GM21576 (cell line): ENCODE data around the gene KCTD17.

ENCODE experiments used
- ATAC-seq: cut with Tn5 transposase; IDR thresholded peaks from one replicate; pipeline ENCODE4 v1.9.1; 2021; ENCODE audit warnings: mild to moderate bottlenecking, moderate library complexity; ENCODE audit not compliant: unreplicated experiment

Gene KCTD17

DNA sequence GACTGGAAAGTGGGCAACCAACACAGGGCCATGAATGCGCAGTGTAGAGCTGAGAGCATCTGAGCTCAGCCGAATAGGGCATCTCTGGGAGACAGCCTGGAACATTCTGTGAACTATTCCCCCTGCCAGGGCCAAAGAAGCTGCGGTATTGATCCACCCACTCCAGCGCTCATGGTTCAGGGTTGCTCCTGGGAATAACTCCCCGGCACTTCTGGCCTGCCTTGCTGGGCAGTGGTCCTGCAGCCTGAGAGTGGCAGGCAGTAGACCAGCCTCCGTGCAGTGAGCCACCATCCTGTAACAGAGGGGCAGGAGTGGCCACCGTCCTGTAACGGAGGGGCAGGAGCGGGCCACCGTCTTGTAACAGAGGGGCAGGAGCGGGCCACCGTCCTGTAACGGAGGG lies 45.8 kb downstream of the KCTD17 start:
- ATAC-seq = no peak

DNA sequence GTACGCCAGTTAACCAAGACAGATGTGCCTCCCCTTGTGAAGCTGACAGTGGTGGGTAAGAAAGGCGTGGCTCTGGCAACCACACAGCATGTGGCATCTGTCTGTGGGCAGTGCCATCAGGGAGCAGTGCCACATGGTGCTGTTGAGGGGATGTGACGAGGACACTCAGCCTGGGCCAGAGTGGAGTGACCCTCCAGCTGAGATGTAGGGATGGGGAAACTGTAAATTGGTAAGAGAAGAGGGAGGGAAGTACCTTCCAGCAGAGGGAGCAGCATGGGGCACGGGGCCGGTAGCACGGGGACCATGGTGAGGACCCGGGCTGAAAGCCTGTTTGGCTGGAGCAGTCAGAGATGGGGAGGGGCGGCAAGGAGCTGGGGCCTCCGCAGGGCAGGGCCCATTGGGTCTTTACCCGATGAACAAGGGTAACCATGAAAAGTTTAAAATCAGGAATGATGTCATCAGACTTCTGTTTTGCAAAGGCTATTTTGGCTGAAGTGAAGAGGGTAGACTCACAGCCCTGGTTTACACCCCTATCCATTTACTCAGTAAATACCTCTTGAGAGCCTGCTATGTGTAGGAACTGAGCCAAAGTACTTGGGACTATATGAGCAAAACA lies 47.5 kb downstream of the KCTD17 start:
- ATAC-seq = no peak

DNA sequence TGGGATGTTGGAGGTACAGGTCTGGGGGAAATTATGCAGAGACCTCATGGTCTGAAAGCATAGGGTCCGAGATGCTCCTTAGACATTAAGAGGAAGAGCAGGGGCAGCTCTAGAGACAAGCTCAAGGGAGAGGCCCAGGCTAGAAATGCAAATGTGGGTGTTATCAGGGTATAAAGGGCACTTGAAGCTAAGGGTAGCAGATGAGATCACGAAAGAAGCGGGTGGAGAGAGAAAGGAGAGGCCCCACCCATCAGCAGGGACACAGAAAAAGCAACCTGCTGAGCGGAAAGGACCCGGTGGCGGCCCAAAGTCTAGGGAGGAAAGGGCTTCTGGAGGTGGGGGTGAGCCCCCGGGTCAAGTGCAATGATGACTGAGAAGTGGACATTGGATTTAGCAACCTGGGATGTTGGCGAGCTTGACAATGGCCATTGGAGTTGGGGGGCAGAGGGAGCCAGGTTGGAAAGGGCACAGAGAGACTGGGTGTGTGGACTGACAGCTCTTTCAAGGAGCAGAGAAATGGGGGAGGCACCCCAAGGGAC lies 49.1 kb downstream of the KCTD17 start:
- ATAC-seq = no peak

DNA sequence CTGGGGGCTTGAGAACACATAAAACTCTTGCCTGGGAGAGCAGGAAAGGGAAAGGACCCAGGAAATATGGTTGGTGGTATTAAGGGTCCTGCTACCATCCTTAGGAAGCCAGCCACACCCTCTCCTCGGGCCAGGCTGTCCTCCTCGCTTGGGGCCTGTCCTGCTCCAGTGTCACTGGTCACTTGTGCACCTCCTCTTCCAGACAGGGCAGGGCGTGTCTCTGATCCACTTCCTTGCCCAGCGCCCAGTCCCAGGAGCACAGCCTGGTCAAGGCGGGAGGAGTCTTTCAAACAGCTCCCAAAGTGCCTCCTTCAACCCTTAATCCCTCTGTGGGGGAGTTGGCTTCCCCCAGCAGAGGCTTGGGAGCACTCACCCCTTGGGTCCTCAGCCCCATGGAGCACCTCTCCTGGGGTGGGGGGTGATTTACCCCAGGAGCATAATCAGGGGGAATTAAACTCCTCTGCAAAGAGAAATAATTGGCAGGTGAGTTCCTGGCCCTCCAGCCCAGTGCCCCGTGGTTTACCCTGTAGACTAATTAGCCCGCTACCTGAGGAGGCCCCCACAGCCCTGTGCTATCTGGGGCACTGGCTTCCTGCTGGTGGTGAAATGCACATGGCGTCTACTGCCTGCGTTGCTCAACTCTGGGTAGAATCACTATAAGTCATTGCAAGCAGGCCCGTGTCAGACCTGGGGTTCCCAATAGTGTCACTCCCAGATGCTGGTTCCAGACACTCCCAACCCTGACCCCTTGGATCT lies 49.9 kb downstream of the KCTD17 start:
- ATAC-seq = no peak

DNA sequence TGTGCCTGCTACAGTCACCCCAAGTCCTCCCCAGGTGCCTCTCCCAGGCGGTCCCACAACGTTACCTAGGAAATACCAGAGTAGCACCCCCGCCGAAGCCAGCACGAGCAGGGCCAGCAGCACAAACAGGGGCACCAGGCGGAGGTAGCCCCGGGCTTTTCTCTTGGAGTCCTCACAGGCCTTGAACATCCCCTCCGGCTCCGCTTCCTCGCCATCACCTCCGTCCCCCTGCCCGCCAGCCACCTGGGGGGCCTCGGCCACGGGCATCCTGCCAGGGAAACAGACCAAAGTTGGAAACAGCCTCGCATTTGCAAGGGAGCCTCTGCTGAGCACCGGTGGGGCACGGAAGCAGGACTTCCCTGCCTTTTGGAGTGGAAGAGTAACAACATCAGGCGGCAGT lies 51.6 kb downstream of the KCTD17 start:
- ATAC-seq = no peak

DNA sequence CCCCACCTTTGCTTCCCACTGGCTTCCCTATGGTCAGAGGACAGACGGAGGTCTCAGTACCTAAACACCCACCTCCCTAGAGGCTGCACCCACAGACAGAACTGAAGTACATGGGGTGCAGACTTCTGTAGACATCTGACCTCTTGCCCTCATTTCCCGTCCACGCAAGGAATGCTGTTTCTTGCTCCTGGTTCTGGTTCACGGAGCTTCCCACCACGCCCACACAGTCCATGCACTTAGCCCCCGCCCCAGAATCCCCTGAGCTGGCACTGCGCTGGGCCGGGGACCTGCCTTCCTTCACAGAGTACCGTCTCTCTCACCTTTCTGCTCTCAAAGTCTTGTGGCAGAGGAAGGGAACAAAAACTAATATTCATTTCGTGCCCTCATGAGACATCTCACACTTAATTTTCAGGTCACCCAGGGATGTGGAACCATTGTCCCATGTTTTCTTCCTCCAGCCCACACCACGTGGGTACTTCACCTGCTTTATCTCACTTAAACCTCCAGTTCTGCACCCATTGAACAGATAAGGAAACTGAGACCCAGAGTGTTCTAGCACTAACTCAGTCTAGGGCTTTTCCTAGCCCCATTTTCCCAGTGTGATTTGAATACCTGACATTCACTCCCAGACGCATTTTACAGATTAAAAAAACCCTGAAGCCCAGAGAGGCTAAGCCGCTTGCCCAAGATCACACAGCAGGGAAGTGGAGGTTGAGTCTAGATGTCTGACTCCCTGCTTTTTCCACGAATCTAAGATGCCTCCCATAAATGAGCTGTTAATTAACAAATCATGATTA lies 52.3 kb downstream of the KCTD17 start:
- ATAC-seq = no peak

DNA sequence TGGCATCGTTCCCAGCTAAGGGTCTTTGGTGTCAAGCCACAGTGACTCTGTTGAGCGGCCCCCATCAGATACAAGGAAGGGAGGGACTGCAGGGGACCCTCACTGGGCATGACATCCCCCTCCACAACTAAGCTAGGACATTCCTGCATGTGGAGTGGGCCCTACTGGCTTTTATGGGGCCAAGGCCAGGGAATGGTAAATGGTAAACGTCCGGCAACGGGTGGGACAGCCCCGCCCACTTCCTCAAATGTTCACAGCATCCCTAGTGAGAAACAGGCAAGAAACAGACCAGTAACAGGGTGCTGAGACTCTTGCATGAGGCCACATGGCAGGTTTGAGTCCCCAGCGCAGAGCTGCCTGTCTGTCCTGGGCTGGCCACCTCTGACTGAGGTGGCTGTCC lies 53.6 kb downstream of the KCTD17 start:
- ATAC-seq = no peak

DNA sequence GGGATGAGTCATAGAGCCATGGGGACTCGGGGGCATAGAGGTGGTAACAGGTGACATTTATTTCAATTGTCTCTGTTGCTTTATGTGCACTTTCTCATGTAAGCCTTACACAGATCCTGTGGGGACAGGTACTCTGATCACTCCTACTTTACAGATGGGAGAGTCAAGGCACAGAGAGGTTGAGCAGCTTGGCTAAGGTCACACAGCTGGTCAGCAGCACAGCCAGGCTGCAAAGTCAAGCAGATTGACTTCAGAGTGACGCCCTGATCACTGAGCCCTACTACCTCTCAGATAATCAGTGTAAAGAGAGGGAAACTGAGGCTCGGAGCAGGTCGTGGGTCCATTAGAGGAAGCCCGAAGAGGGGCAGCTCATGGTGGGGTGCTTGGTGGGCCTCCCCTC lies 54.4 kb downstream of the KCTD17 start:
- ATAC-seq = no peak

DNA sequence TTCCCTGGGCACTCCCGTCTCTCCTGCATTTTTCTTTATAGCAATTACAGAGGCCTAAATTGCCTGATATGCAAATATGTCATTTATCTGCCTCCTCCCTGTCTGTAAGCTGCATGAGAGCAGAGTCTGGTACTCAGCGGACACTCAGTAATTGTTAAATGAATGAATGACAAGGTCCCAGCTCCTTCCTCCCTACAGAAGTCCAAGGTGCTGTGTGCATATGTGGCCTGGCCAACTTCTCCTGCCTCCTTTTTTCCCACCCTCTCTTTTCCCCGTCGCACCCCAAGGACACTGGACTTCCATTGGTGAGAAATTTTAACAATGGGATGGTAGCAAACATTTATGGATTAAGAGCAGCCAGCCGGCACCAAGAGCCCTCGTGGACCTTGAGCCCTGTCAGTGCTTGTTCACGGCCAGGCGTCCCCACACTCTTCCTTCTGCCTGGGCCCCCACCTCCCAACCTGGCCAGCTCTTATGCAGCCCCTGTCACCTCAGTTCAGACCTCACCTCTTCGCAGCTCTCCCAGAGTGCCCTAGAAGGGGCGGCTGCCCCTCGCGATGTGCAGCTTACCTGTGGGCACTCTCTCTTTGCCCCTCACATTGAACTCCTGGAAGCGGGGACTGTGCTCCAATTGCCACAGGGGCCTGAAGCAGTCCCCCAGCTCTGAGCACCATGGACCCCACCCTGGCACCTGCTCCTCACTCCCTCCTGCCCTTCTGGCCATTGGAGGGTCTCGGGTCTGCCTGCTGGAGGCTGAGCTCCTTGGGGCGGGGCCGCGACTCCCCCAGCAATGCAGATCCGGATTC lies 56.5 kb downstream of the KCTD17 start:
- no peak for ATAC-seq

DNA sequence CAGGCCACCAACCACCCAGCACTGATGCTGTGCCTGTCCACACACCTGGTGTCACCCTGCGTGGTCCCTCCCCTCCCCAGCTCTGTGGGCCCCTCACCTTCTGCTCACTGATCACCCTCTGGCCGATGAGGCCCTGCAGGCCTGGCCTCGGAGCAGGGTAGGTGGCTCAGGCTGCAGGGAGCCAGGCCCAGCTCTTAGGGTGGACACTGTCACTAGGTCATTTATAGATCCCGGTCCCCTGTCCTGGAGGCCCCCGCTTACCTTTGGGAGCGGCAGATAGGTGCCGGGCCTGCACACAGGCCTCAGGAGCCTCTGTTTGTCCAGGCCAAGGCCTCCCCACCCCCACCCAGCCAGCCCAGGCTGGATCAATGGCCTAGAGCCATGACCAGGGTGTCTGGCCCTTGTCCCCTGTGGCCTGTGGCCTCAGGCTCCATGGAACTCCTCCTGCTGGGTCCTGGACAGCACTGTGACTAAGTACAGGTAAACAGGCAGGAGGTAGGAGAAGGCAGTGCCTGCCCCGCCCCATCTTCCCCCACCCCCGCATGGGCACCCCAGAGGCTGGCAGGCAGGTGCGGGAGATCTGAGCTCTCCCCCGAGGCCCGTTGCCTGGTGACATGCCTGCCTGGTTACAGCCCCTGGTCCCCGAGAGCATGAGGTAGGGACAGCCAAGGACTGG lies 57.8 kb downstream of the KCTD17 start, which contains the start of gene TMPRSS6:
TMPRSS6 (minus strand) TSS at position 472 of the 676 bp plus-strand sequence. CDS start 6,296 bp downstream, outside the sequence.
- no peak for ATAC-seq

DNA sequence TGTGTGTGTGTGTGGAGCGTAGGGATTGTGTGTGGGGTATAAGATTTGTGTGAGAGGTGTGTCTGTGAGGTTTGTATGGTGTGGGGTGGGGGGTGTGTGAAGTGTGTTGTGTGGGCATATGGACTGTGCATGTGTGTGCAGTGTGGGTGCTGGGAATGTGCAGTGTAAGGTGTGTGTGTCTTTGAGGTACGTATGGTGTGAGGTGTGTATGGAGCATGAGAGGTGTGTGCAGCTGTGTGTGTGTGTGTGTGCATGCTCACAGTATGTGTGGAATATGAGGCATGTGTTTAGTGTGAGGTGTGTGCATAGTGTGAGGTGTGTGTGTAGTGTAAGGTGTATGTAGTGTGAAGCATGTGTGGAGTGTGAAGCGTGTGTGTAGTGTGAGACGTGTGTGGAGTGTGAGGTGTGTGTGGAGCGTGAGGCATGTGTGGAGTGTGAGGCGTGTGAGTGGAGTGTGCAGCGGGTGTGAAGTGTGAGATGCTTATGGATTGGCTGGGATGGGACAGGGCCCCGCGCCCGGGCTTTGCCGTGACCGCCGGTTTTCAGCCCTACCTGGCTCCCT lies 59.7 kb downstream of the KCTD17 start:
- ATAC-seq = no peak

DNA sequence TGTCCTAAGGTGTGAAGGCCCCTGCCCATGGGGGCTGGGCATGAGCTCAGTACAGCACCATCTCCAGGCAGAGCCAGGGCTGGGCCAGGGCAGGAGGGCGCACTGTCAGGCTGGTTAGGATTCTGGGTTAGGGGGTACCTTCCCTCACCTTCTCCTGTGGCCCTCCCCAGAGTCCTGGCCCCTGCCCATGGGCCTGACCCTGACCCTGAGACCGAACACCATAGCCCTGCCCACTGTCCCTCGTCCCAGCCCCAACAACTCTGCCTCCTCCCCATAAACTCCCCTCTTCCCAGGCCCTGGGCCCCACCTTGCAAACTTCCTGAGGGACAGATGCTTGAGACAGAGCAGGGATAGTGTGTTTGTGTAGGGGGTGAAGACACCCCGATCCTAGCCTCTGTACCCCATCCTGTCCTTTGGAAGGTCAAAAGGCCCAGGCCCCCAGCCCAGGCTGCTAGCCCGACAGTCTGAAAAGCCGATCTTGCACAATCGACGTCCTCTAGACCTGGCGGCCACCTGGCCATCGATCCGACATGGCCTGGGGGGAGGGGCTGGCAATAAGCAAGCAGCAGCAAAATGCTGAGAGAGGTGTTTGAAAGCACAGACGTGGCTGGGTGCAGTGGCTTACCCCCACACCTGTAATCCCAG lies 60.7 kb downstream of the KCTD17 start:
- no peak for ATAC-seq
